Neural progenitor cell (in vitro differentiated cells): ENCODE results near the gene CHRNE. TPM values are rescaled to one million over a fixed set of nuclear protein-coding genes. Genes with fewer than 3 reads are reported as not detected.
A peak's percentile ranks its signal among the peaks of the same experiment; 100 is the strongest.

Experiments
- DNase-seq: peaks from one replicate; pipeline ENCODE4 v3.0.0-alpha.2; 2016; ENCODE audit warnings: low spot score
- H2AFZ ChIP-seq: fragments of 200-600 bp; sonication (generic); replicated peaks from 2 replicates; pipeline ENCODE4 v1.6.1; 2016; ENCODE audit warnings: antibody characterized with exemption
- H3F3A ChIP-seq: fragments of 200-600 bp; sonication (generic); 2 replicates; pipeline ENCODE4 v1.6.1; 2016; ENCODE audit warnings: antibody characterized with exemption, low read depth
- H3K27ac ChIP-seq: fragments of 200-600 bp; sonication (generic); 2 replicates; pipeline ENCODE4 v1.5.1; 2016; ENCODE audit warnings: mild to moderate bottlenecking
- H3K27me3 ChIP-seq: fragments of 200-600 bp; sonication (generic); 2 replicates; pipeline ENCODE4 v1.6.1; 2016; ENCODE audit warnings: mild to moderate bottlenecking, moderate library complexity
- H3K36me3 ChIP-seq: fragments of 200-600 bp; sonication (generic); 2 replicates; pipeline ENCODE4 v1.5.1; 2016
- H3K4me1 ChIP-seq: fragments of 200-600 bp; sonication (generic); 2 replicates; pipeline ENCODE4 v1.6.1; 2016; ENCODE audit warnings: mixed run types
- H3K4me2 ChIP-seq: fragments of 200-600 bp; sonication (generic); 2 replicates; pipeline ENCODE4 v1.6.1; 2016
- H3K4me3 ChIP-seq: fragments of 200-600 bp; sonication (generic); 2 replicates; pipeline ENCODE4 v1.5.1; 2016
- H3K79me2 ChIP-seq: fragments of 200-600 bp; sonication (generic); 2 replicates; pipeline ENCODE4 v1.6.1; 2016; ENCODE audit warnings: low read depth
- H3K9ac ChIP-seq: fragments of 200-600 bp; sonication (generic); 2 replicates; pipeline ENCODE4 v1.6.1; 2016
- H3K9me3 ChIP-seq: fragments of 200-600 bp; sonication (generic); 2 replicates; pipeline ENCODE4 v1.5.1; 2016; ENCODE audit warnings: low read depth
- H4K20me1 ChIP-seq: fragments of 200-600 bp; sonication (generic); 2 replicates; pipeline ENCODE4 v1.6.1; 2016; ENCODE audit warnings: low read depth
- H3K27ac Mint-ChIP-seq: 3 replicates; pipeline ENCODE4 v1.8.0; 2021; ENCODE audit warnings: mixed read lengths
- H3K27me3 Mint-ChIP-seq: 2 replicates; pipeline ENCODE4 v1.8.0; 2022; ENCODE audit warnings: low read depth, mild to moderate bottlenecking, inconsistent platforms, moderate library complexity, mixed read lengths; ENCODE audit not compliant: insufficient read depth
- H3K36me3 Mint-ChIP-seq: 3 replicates; pipeline ENCODE4 v1.8.0; 2021; ENCODE audit warnings: mixed read lengths
- H3K4me1 Mint-ChIP-seq: 3 replicates; pipeline ENCODE4 v1.8.0; 2021; ENCODE audit warnings: mixed read lengths
- H3K4me3 Mint-ChIP-seq: 3 replicates; pipeline ENCODE4 v1.8.0; 2021; ENCODE audit warnings: mild to moderate bottlenecking, moderate library complexity, mixed read lengths
- H3K9me3 Mint-ChIP-seq: 3 replicates; pipeline ENCODE4 v1.8.0; 2020; ENCODE audit warnings: mixed read lengths
- EZH2 ChIP-seq: fragments of 200-600 bp; sonication (generic); IDR thresholded peaks from 2 replicates; pipeline ENCODE4 v1.6.1; 2017; ENCODE audit warnings: antibody characterized with exemption, mild to moderate bottlenecking, moderate library complexity
- EZH2phosphoT487 ChIP-seq: fragments of 200-600 bp; sonication (generic); IDR thresholded peaks from 2 replicates; pipeline ENCODE4 v1.6.1; 2017; ENCODE audit warnings: antibody characterized with exemption
- total RNA-seq: library from RNA; depleted of rRNA; stranded (reverse); fragments of >200 nt; gene quantifications from 2 replicates; pipeline ENCODE4 v1.2.3, GENCODE V29; 2015; ENCODE audit warnings: low replicate concordance
- TF ChIP-seq, protein P1 (sequence below): fragments of 200-600 bp; sonication (generic); IDR thresholded peaks from 2 replicates; pipeline ENCODE4 v1.5.1; 2017; ENCODE audit warnings: antibody characterized with exemption, mild to moderate bottlenecking

The CHRNE gene
- total RNA-seq, 1 donor from 2014 or later = not detected

- no peaks in the 10 kb centered on the region for H4K20me1 ChIP-seq
- peaks cover 6% of the 10 kb centered on the region for H3K4me1 Mint-ChIP-seq
- H3K4me3 Mint-ChIP-seq = no peak overlapping the region
- no peaks in the 10 kb centered on the region for H3K79me2 ChIP-seq
- no peak overlapping the region for H3K4me2 ChIP-seq
- no peaks in the 10 kb centered on the region for H3K4me1 ChIP-seq
- H3K36me3 Mint-ChIP-seq = peaks cover 6% of the 10 kb centered on the region
- peaks cover 10% of the 10 kb centered on the region for H3F3A ChIP-seq
- peaks cover 11% of the 10 kb centered on the region for H3K27me3 Mint-ChIP-seq
- no peak overlapping the region for H3K9ac ChIP-seq
- no peak overlapping the region for H3K27ac Mint-ChIP-seq
- no peaks in the 10 kb centered on the region for H3K9me3 Mint-ChIP-seq
- no peak for TF ChIP-seq EZH2
- TF ChIP-seq, protein P1, sequence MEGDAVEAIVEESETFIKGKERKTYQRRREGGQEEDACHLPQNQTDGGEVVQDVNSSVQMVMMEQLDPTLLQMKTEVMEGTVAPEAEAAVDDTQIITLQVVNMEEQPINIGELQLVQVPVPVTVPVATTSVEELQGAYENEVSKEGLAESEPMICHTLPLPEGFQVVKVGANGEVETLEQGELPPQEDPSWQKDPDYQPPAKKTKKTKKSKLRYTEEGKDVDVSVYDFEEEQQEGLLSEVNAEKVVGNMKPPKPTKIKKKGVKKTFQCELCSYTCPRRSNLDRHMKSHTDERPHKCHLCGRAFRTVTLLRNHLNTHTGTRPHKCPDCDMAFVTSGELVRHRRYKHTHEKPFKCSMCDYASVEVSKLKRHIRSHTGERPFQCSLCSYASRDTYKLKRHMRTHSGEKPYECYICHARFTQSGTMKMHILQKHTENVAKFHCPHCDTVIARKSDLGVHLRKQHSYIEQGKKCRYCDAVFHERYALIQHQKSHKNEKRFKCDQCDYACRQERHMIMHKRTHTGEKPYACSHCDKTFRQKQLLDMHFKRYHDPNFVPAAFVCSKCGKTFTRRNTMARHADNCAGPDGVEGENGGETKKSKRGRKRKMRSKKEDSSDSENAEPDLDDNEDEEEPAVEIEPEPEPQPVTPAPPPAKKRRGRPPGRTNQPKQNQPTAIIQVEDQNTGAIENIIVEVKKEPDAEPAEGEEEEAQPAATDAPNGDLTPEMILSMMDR = no peak
- TF ChIP-seq EZH2phosphoT487 = no peak
- no peak overlapping the region for H3K27ac ChIP-seq
- no peak for DNase-seq
- H3K9me3 ChIP-seq = no peaks in the 10 kb centered on the region
- no peaks in the 10 kb centered on the region for H3K36me3 ChIP-seq
- no peak overlapping the region for H2AFZ ChIP-seq
- H3K4me3 ChIP-seq = no peak overlapping the region
- peaks cover 40% of the 10 kb centered on the region for H3K27me3 ChIP-seq
Observed at GRCh38 chr17:4901648-4902344, 1.1 kb downstream of the CHRNE start.

DNA sequence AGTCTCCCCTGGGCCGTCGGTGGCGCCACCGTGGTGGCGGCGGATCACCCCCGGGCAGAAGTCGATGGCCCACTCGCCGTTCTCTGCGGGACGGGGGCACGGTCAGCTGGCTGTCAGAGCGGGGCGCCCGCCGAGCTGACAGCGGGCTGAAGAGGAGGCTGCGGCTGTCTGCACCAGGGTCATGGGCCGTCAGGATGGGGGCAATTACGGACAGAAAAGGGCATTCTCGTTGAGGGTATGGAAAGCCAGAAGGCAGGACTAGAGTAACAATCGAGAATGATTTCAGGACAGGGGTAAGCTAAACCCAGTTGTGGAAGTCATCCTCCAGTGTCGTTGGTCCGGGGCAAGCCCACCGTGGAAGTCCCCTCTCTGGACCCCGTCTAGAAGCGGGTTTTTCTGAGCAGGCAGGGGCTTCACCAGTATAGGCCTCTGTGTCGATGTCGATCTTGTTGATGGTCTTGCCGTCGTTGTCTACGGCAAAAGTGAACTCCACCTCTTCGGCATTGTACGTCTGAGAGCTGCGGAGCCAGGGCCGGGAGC, 1.7 kb downstream of the CHRNE start:
- H2AFZ ChIP-seq = no peak overlapping the region
- H3K4me2 ChIP-seq = no peak overlapping the region
- no peak overlapping the region for H3K27ac Mint-ChIP-seq

DNA sequence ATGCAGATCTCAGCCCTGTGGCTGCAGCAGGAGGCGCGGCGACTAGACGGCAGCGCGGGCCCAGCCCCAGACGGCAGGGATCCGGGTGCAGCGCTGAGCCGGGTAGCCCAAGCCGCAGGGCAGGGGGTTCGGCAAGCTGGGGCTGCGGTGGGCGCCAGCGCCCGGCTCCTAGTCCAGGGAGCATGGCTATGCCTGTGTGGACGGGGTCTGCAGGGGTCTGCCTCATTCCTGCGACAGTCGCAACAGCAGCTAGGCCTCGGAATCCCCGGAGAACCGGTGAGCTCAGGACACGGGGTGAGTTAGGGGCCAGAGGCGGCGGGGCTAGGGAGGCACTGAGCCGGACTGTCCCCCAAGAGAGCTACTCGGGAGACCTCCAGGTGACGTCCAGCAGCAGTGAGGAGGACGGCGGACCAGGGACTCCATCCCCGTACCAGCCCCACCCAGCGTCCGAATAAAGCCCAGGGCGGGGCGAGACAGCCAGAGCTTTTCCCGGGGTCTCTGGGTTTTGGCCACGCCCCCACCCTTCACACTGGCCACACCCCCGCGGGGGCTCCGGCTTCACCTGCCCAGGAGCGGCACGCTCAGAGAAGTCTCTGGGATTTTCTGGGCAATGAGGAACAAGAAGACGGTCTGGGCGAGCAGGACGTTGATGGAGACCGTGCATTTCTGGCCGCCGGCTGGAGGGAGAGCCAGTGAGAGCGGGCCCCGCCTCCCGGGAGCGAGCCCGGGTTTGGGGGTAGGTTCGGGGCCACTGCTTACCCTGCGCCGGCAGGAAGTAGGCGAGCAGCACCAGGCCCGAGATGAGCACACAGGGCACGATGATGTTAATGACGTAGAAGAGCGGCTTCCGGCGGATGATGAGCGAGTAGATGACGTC, 2.4 kb downstream of the CHRNE start:
- no peaks in the 10 kb centered on the region for H3K79me2 ChIP-seq
- Mint-ChIP-seq H3K9me3 (no peaks in the 10 kb centered on the region), H3K36me3 (peaks cover 10% of the 10 kb centered on the region), H3K27ac (no peak overlapping the region), H3K4me1 (peaks cover 6% of the 10 kb centered on the region), H3K4me3 (no peak overlapping the region), H3K27me3 (peaks cover 11% of the 10 kb centered on the region)
- peaks cover 10% of the 10 kb centered on the region for H3F3A ChIP-seq
- peak; percentile 70 for DNase-seq
- H3K27me3 ChIP-seq = peaks cover 35% of the 10 kb centered on the region
- no peaks in the 10 kb centered on the region for H3K36me3 ChIP-seq
- TF ChIP-seq EZH2phosphoT487 (no peak), EZH2 (no peak)
- TF ChIP-seq, protein P1 = no peak
- no peak overlapping the region for H3K27ac ChIP-seq
- H4K20me1 ChIP-seq = no peaks in the 10 kb centered on the region
- no peaks in the 10 kb centered on the region for H3K9me3 ChIP-seq
- H3K4me3 ChIP-seq = peak overlapping the region; percentile 24
- peak overlapping the region; percentile 72 for H3K4me2 ChIP-seq
- no peaks in the 10 kb centered on the region for H3K4me1 ChIP-seq
- H3K9ac ChIP-seq = no peak overlapping the region
- H2AFZ ChIP-seq = no peak overlapping the region

More for the DNA sequence above, 1.7 kb downstream of the CHRNE start:
- H3K4me3 Mint-ChIP-seq = no peak overlapping the region
- Histone ChIP-seq H3F3A (peaks cover 10% of the 10 kb centered on the region), H3K36me3 (no peaks in the 10 kb centered on the region), H4K20me1 (no peaks in the 10 kb centered on the region), H3K4me1 (no peaks in the 10 kb centered on the region), H3K27ac (no peak overlapping the region), H3K4me3 (no peak overlapping the region), H3K9ac (no peak overlapping the region), H3K27me3 (peaks cover 35% of the 10 kb centered on the region), H3K9me3 (no peaks in the 10 kb centered on the region), H3K79me2 (no peaks in the 10 kb centered on the region)
- no peak for DNase-seq
- peaks cover 11% of the 10 kb centered on the region for H3K27me3 Mint-ChIP-seq
- peaks cover 6% of the 10 kb centered on the region for H3K36me3 Mint-ChIP-seq
- H3K4me1 Mint-ChIP-seq = peaks cover 6% of the 10 kb centered on the region
- no peaks in the 10 kb centered on the region for H3K9me3 Mint-ChIP-seq
- TF ChIP-seq, protein P1 = no peak
- TF ChIP-seq EZH2phosphoT487 = no peak
- TF ChIP-seq EZH2 = no peak
